ENCODE measurements around the gene TMC8.

TMC8 gene

GRCh38 chr17:78168903-78169793 lies 38.6 kb downstream of the TMC8 start:
- TF ChIP-seq CEBPB (IDR thresholded peaks at IDR 0.05) (no peak), RAD21 (IDR thresholded peaks at IDR 0.05; ENCODE audit: low read depth) (no peak), FOXM1 (IDR thresholded peaks at IDR 0.05; ENCODE audit: borderline replicate concordance, low read depth) (no peak), EP300 (IDR thresholded peaks at IDR 0.05; ENCODE audit: borderline replicate concordance) (no peak), MAX (IDR thresholded peaks at IDR 0.05) (0 out of 2 replicates have a peak, but pooled peaks have one; percentile 44), TCF12 (IDR thresholded peaks at IDR 0.05; ENCODE audit: low read depth) (0 out of 2 replicates have a peak, but pooled peaks have one; percentile 2), TEAD4 (IDR thresholded peaks at IDR 0.05) (no peak), CREB1 (IDR thresholded peaks at IDR 0.05; ENCODE audit: low read depth) (no peak), EGR1 (IDR thresholded peaks at IDR 0.05) (no peak), REST (IDR thresholded peaks at IDR 0.05; ENCODE audit: low read depth) (no peak), USF1 (IDR thresholded peaks at IDR 0.05) (peak; percentile 43), YY1 (IDR thresholded peaks at IDR 0.05; ENCODE audit: low read depth) (0 out of 2 replicates have a peak, but pooled peaks have one; percentile 31), ZBTB7A (IDR thresholded peaks at IDR 0.05; ENCODE audit: low read depth) (0 out of 2 replicates have a peak, but pooled peaks have one; percentile 61)

- TF ChIP-seq ZBTB7A (IDR thresholded peaks at IDR 0.05; ENCODE audit: low read depth) (peak; percentile 34; the same call in 1 of the 2 replicates), CREB1 (IDR thresholded peaks at IDR 0.05; ENCODE audit: low read depth) (no peak), TCF12 (IDR thresholded peaks at IDR 0.05; ENCODE audit: low read depth) (no peak), TAF1 (IDR thresholded peaks at IDR 0.05; ENCODE audit: low read depth) (no peak)
These were observed 40.4 kb downstream of the TMC8 start for GRCh38 chr17:78170692-78171590.

GRCh38 chr17:78172249-78173051 lies 41.9 kb downstream of the TMC8 start:
- TF ChIP-seq EP300 (IDR thresholded peaks at IDR 0.05; ENCODE audit: borderline replicate concordance) (0 out of 2 replicates have a peak, but pooled peaks have one; percentile 11), NFIC (IDR thresholded peaks at IDR 0.05) (no peak), FOXM1 (IDR thresholded peaks at IDR 0.05; ENCODE audit: borderline replicate concordance, low read depth) (no peak), TEAD4 (IDR thresholded peaks at IDR 0.05) (no peak), YY1 (IDR thresholded peaks at IDR 0.05; ENCODE audit: low read depth) (no peak)

- TF ChIP-seq RAD21 (IDR thresholded peaks at IDR 0.05; ENCODE audit: low read depth) (no peak), USF1 (IDR thresholded peaks at IDR 0.05) (no peak), CREB1 (IDR thresholded peaks at IDR 0.05; ENCODE audit: low read depth) (no peak), NFIC (IDR thresholded peaks at IDR 0.05) (no peak), REST (IDR thresholded peaks at IDR 0.05; ENCODE audit: low read depth) (no peak), TEAD4 (IDR thresholded peaks at IDR 0.05) (no peak), MAX (IDR thresholded peaks at IDR 0.05) (no peak), TCF12 (IDR thresholded peaks at IDR 0.05; ENCODE audit: low read depth) (no peak), FOXM1 (IDR thresholded peaks at IDR 0.05; ENCODE audit: borderline replicate concordance, low read depth) (no peak), EGR1 (IDR thresholded peaks at IDR 0.05) (no peak), TAF1 (IDR thresholded peaks at IDR 0.05; ENCODE audit: low read depth) (no peak), EP300 (IDR thresholded peaks at IDR 0.05; ENCODE audit: borderline replicate concordance) (no peak), CEBPB (IDR thresholded peaks at IDR 0.05) (no peak), ZBTB7A (IDR thresholded peaks at IDR 0.05; ENCODE audit: low read depth) (no peak), YY1 (IDR thresholded peaks at IDR 0.05; ENCODE audit: low read depth) (no peak)
These were observed 42.6 kb downstream of the TMC8 start for GRCh38 chr17:78173097-78173715.

Measured in Ishikawa (cell line).